HG02884 (cell line): ENCODE results near the gene STIMATE.

Experiments used
- ATAC-seq: cut with Tn5 transposase; IDR thresholded peaks from one replicate; pipeline ENCODE4 v1.9.1; 2021; ENCODE audit warnings: mild to moderate bottlenecking, moderate library complexity; ENCODE audit not compliant: unreplicated experiment

STIMATE gene

DNA sequence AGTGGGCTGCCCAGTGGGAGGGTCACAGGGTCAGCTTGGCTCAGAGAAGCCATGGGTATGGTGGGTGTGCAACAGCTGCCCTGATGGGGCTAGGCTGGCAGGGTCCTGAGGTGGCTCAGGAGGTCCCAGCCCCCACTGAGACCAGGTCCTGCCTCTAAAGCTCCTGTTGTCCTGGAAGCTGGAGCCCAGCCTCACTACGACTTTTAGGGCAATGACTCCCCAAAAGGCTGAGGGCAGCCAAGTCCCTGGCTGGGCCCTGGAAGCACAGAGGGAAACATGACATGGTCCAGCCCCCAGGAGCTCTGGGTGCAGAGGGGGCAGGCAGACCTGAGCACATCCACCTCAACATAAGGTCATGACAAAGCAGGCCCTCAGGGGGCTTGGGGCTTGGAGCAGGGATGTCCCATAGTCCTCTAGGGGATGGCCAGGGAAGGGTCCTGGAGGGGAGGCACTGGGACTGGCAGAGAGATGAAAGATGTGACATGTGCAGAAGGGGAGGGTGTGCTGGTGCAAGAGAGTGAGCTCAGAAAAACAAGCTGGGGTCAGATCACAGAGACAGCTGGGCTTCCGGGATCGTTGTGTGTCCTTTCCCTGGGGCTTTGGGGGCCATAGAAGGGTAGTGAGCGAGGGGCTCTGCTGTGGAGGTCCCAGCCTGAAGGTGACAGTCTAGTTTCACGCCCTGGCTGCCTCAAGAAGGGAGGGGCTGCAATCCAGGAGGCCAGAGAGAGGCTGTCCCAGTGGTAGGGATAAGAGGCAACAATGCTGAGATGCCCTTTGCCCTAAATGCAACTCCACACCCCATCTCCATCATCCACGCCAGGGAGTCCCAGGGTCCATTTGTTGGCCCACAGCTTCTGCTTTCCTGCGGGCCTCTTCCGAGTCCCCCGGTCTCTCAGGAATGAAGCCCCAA lies 103.4 kb downstream of the STIMATE start:
- ATAC-seq, result no peak

DNA sequence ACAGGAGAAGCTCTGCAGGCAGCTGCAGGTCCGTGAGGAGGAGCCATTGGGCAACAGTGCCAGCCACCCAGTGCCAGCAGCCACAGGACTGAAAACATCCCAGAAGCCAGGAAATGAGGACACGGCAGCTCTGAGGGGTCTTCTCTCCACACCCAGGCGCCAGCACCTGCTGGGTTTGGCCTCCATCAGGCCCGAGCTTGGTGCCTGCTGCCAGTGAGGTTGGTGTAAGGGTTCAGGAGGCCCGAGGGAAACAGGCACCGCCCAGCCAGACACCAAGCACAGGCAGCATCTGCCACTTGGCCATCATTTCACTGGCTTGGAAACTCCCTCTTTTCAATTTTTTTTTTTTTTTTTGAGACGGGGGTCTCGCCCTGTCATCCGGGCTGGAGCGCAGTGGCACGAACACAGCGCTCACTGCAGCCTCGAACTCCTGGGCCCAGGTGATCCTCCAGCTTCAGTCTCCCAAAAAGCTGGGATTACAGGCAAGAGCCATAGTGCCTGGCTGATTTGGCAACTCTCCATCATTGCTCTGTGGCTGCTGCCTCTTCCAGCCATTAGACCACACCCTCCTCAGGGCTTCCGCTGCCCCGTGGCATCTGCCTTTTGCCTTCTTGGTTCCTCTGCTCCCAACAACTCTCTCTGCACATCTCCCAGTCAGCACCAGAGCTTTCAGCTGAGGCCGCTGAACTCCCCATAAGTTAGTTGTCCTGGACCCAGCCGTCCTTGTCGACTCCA lies 104.2 kb downstream of the STIMATE start:
- no peak for ATAC-seq

DNA sequence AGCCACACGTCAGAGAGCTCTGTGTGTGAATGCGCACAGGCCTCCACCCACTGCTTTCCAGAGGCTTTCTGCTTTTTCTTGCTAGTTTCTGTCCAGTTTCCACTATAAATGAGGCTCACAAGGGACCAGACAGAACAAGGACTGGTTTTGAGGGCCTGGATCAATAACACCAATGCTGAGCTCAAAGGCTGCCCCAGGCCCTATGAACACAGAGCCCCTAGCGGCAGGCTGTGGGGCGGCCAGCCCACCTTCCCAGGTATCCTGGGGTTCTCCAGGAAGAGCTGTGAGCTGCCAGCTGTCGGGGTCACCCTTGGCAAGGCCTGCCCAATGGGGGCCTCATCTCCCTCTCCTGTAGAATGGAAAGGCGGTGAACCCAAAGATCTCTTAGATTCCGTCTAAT lies 104.9 kb downstream of the STIMATE start:
- ATAC-seq, result no peak

DNA sequence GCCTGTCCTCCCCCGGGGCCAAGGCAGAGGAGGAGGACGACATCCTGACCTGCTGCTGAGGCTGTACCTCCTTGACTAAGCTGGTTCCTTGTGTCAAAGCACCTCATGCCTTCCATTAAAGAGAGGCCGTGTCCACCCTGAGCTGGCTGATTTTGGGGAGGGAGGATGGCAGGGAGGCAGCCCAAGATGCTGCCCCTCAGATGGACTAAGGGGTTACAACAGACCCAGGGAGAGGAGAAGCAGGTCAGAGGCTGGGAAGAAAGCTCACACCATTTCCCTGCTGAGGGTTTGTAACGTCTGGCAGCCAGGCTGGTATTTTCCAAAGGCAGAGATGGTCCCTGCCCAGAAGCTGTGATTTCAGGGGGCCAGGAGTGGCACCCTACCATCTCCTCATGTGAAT lies 105.4 kb downstream of the STIMATE start:
- no peak for ATAC-seq

DNA sequence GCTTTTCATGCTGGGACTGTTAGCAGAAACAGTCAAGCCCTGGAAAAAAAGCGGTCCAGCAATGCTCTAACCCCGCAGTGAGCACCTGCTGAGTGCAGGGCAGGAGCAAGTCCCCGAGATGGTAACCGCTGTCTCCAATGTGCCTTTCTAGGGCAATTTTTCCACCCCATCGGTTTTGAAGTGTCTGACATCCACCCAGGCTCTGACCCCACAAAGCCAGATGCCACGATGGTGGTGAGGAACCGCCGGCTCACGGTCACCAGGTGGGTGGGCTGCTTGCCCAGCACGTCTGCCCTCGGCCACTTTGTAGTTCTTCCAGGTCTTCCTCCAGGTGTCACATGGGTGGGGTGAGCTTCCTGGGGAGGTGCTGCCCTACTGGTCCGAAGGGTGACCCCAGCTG lies 106.0 kb downstream of the STIMATE start:
- no peak for ATAC-seq

DNA sequence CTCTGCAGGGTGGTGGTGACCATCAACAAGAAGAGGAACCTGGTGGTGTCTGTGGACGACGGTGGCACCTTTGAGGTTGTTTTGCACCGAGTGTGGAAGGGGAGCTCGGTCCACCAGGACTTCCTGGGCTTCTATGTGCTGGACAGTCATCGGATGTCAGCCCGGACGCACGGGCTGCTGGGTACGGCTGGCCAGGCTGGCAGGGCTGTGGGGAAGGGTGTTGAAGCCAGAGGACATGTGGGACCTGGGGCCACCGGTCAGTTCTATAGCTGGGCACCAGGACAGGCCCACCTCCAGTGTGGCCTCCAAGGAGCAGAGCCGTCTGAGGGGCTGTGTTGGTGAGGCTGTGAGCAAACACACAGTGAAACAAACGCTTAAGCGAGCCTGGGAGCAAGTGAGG lies 106.6 kb downstream of the STIMATE start:
- ATAC-seq, result no peak

DNA sequence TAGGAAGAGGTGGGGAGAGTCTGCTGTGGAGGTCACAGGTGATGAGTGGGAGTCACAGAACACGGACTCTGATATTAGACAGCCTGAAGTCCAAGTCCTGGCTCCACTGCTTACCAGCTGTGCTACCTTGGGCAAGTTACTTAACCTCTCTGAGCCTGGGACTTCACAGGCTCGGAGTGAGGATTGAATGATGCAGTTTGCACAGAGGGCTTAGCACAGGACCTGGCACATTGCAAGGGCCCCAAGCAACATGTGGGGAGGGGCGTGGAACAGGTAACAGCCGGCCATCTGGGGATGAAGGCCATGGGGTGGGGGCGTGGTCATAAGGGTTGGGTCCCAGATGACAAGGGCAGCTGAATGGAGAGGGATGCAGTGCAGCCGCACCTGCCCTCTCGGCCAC lies 107.0 kb downstream of the STIMATE start:
- ATAC-seq, result no peak

DNA sequence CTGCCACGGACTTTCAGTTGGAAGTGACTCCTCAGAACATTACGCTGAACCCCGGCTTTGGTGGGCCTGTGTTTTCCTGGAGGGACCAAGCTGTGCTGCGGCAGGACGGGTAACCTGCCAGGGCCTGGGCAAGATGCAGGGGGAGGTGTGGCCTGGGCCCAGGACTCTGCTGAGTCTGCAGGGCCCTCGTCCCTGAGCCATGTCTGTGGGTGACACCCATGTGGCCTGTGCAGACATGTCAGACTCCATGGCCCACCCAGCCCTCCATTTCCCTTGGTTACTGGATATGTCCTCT lies 107.7 kb downstream of the STIMATE start:
- no peak for ATAC-seq

DNA sequence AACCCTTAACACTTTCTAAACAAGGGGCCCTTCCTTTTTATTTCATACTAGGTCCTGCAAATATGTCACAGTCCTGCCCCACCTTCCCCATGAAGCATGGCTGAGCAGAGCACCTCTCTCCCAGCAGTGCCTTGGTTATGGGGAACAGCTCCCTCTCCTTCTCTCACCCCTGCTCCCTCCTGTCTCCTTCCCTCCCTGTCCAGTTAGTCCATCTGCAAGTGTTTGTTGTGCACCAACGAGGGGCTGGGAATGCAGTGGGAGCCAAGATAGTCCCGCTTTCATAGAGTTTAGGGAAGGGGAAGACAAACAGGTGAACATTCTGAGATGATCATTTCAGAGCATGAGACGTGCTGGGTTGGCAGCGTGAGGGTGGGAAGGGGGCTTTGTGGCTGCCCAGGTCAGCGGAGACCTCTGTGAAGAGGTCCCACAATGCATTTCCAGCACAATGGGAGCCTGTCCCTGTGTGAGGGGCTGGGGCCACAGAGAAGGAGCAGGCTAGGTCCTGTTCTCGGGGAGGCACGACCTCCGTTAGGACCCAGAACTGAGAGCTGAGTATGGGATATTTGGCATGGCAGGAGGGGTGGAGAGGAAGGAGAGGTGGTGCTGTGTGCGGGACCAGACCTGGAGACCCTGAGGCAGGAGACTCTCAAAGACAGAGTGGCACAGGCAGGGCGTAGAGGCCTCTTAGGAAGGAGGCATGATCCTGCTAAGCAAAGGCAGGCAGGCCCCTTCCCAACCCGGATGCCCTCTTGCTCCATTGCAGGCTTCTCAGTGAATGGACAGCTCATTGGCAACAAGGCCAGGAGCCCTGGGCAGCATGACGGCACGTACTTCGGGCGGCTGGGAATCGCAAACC lies 108.2 kb downstream of the STIMATE start:
- no peak for ATAC-seq

DNA sequence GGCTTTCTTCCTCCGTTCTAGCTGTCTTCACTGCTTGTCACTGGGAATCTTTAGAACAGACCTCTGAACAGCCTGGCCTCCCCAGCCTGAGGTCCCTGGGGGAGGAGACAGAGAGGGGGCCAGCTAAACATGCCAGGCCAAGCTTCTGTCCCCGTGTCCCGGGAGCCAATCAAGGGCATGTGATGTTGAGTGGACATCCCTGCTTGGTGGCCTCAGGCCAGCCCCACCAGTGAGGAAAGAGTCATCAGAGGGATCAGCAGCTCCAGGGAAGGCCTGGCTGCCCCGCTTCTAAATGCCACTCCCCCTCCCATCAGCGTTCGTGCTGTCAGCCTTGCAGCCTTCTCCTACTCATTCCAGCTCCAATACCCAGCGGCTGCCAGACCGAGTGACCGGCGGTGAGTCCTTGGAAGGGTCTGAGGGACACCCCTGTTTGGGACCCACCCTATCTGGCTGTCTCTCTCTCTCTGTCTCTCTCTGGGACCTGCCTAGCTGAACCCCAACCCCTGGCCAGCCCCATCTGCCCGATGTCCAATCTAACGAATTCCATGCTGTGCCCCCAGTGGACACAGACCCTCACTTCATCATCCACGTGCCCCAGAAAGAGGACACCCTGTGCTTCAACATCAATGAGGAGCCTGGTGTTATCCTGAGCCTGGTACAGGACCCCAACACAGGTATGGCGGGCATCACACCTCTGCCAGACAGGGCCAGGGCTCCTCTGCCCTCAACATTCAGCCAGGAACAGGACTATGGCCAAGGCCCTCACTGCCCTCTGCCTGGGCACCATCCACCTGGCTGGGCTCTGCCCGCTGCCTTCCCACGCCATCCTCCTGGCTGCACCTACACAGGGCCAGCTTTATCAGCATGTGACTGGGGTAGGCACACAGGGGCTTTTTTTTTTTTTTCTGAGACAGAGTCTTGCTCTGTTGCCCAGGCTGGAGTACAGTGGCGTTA lies 109.4 kb downstream of the STIMATE start:
- ATAC-seq, result no peak

DNA sequence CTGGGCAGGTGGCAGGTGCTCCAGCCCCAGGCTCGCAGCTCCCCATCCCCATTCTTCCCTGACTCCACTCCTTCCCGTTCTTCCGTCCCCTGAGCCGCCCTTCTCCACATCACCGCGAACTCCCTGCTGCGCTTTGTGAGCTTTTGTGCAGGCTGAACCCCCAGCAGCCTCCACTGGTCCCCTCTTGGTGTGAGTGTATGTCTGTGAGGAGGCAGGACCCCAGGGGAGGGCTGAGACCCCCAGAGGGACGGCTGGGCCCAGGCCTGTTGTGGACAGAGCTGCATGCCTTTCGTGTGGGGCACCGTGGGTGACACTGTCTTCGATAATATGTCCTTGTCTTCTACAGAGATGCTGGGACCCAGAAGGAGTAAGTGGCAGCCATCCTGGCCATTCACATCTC lies 110.1 kb downstream of the STIMATE start:
- no peak for ATAC-seq
